Activated CD4-positive, alpha-beta T cell treated with anti-CD3 and anti-CD28 coated beads, Interleukin-10, Interleukin-2, amounts not matched to agents 100 ng/mL and 50 ng/mL, durations not matched to agents 16 hours and 8 hours (primary cell): ENCODE data around the gene RAD51AP1.
"Not testable (repeated sequence)": the region's sequence is repeated elsewhere in the genome, so short reads cannot be mapped to it uniquely, and the experiment has no call there.

ENCODE experiments used
- DNase-seq: peaks from one replicate; pipeline ENCODE4 v3.0.0-alpha.2; 2020

RAD51AP1 gene

GRCh38 chr12:4538207-4539160 is at the start of gene RAD51AP1:
Gene RAD51AP1 (plus strand): TSS chr12:4538890. CDS start chr12:4538940, 50 bp downstream.
- DNase-seq = peak; percentile 97

GRCh38 chr12:4489556-4489955 is 49.1 kb upstream of the RAD51AP1 start:
- DNase-seq = no peak

- DNase-seq = no peak
Observed at GRCh38 chr12:4490973-4491372, 47.7 kb upstream of the RAD51AP1 start.

GRCh38 chr12:4496145-4496838 is 42.4 kb upstream of the RAD51AP1 start:
- peak; percentile 68 for DNase-seq

- no peak for DNase-seq
Observed at GRCh38 chr12:4499186-4499585, 39.5 kb upstream of the RAD51AP1 start.

GRCh38 chr12:4505376-4505986 is 33.2 kb upstream of the RAD51AP1 start:
- peak; percentile 15 for DNase-seq

- DNase-seq = no peak
Observed at GRCh38 chr12:4506430-4506829, 32.3 kb upstream of the RAD51AP1 start.

GRCh38 chr12:4506870-4507269 is 31.8 kb upstream of the RAD51AP1 start:
- DNase-seq = peak; percentile 88

GRCh38 chr12:4508503-4508902 is 30.2 kb upstream of the RAD51AP1 start:
- DNase-seq = not testable (repeated sequence)

GRCh38 chr12:4509269-4509668 is 29.4 kb upstream of the RAD51AP1 start:
- DNase-seq = not testable (repeated sequence)

- no peak for DNase-seq
Observed at GRCh38 chr12:4518106-4518728, 20.5 kb upstream of the RAD51AP1 start.

GRCh38 chr12:4523443-4523842 is 15.2 kb upstream of the RAD51AP1 start:
- DNase-seq = not testable (repeated sequence)

- DNase-seq = peak; percentile 7
Observed at GRCh38 chr12:4526923-4527546, 11.7 kb upstream of the RAD51AP1 start.

- DNase-seq = no peak
Observed at GRCh38 chr12:4530160-4530559, 8.5 kb upstream of the RAD51AP1 start.

GRCh38 chr12:4530982-4531586 is 7.6 kb upstream of the RAD51AP1 start:
- DNase-seq = no peak

GRCh38 chr12:4535092-4535491 is 3.6 kb upstream of the RAD51AP1 start:
- DNase-seq = no peak

GRCh38 chr12:4535871-4536270 is 2.8 kb upstream of the RAD51AP1 start:
- DNase-seq = no peak

- DNase-seq = peak; percentile 21
Observed at GRCh38 chr12:4539167-4539870, 629 bp downstream of the RAD51AP1 start.

GRCh38 chr12:4540170-4540569 is 1.5 kb downstream of the RAD51AP1 start:
- DNase-seq = peak; percentile 50

GRCh38 chr12:4540638-4541037 is 1.9 kb downstream of the RAD51AP1 start:
- DNase-seq = no peak

- DNase-seq = no peak
Observed at GRCh38 chr12:4545195-4545594, 6.5 kb downstream of the RAD51AP1 start.
